Peyer's patch (tissue), 4 donors: ENCODE data around the gene RUBCN.

ENCODE experiments used
- CTCF ChIP-seq, 6 experiments: fragments of 450-650 bp in 4 of 6; fragments of 200-600 bp in 2 of 6; sonication (generic) in 1 of 6; IDR thresholded peaks; one replicate each; pipeline ENCODE4 v1.5.1; 2017 to 2019; ENCODE audit warnings: antibody characterized with exemption in 6 of 6, mild to moderate bottlenecking in 3 of 6, moderate library complexity in 1 of 6
- POLR2A ChIP-seq, 2 donors: fragments of 450-650 bp; IDR thresholded peaks; one replicate each; pipeline ENCODE4 v1.5.1; 2017; ENCODE audit warnings: antibody characterized with exemption in 2 of 2, mild to moderate bottlenecking in 2 of 2, moderate library complexity in 2 of 2

GRCh38 chr3:197682713-197683112 lies 54.0 kb downstream of the RUBCN start:
- TF ChIP-seq POLR2A (IDR thresholded peaks at IDR 0.05) (no peak), CTCF (IDR thresholded peaks at IDR 0.05) (no peak)
